ENCODE measurements around the gene DYSF. TPM values are rescaled to one million over a fixed set of nuclear protein-coding genes. Genes with fewer than 3 reads are reported as not detected.

The DYSF gene
- total RNA-seq, 1 experiment from 2014 or later, result 0.24 TPM

DNA sequence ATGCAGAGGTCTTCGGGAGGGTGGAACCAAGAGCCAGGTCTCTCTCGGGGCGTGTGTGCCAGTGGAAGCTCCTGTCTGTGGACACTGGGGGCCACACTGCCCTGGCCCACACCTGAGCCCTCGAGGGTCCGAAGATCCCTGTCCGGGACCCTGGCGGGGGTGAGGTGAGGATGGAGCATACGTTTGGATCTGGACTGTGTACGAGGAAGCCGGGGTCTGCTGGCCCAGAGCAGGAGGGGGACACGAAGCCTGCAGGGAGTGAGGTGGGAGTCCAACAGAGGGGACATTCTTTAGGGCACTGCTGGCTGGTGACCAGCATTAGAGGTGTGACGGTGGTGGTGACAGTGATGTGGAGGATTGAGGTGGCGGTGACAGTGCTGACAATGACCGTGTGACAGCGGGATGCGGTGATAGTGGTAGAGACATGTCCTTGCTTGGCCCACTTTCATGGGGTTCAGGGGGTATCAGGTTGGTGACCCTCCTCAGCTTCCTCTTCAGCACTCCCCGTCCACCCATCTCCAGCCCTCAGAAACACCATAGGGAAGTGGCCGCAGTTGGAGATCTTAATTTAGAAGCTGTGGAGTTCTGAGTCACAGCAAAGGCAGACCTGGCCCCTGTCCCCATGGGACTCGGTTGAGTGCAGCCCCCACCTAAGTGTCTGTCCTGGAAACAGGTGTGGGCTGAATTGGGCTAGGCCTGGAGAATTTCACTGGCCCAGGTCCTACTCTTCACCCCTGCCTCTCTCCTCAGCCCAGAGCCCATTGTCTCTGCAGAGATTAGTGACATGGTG lies 252.0 kb downstream of the DYSF start:
- Histone ChIP-seq H3K4me3 (ENCODE audit: low read depth, low read length, poor library complexity, severe bottlenecking) (no peak overlapping the region), H3K36me3 (ENCODE audit: insufficient read depth, low read length, poor library complexity, severe bottlenecking) (no peaks in the 10 kb centered on the region), H3K4me1 (ENCODE audit: insufficient read depth, low read length, poor library complexity, severe bottlenecking) (no peaks in the 10 kb centered on the region), H3K9me3 (ENCODE audit: low read depth, low read length, poor library complexity, severe bottlenecking) (no peaks in the 10 kb centered on the region), H3K27me3 (replicated peaks; ENCODE audit: insufficient read depth, low read depth, low read length, poor library complexity) (no peaks in the 10 kb centered on the region), H3K27ac (ENCODE audit: low read depth, low read length, poor library complexity, severe bottlenecking) (no peak overlapping the region)
- no TSS peak for BruUV-seq (replicated peaks)
- POLR2A ChIA-PET (ENCODE audit: low non-redundant PET), result no interaction called here
- intact Hi-C loops (cut with micrococcal nuclease; ENCODE audit: unreplicated experiment), result no loop called here
- no peak for DNase-seq (ENCODE audit: low spot score)
- CTCF ChIA-PET, result no interaction called here
- TF ChIP-seq EZH2 (IDR thresholded peaks at IDR 0.05; ENCODE audit: borderline replicate concordance, low read depth, low read length, poor library complexity, severe bottlenecking), result no peak
- TF ChIP-seq, protein P1, sequence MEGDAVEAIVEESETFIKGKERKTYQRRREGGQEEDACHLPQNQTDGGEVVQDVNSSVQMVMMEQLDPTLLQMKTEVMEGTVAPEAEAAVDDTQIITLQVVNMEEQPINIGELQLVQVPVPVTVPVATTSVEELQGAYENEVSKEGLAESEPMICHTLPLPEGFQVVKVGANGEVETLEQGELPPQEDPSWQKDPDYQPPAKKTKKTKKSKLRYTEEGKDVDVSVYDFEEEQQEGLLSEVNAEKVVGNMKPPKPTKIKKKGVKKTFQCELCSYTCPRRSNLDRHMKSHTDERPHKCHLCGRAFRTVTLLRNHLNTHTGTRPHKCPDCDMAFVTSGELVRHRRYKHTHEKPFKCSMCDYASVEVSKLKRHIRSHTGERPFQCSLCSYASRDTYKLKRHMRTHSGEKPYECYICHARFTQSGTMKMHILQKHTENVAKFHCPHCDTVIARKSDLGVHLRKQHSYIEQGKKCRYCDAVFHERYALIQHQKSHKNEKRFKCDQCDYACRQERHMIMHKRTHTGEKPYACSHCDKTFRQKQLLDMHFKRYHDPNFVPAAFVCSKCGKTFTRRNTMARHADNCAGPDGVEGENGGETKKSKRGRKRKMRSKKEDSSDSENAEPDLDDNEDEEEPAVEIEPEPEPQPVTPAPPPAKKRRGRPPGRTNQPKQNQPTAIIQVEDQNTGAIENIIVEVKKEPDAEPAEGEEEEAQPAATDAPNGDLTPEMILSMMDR (conservative IDR thresholded peaks at IDR 0.05; ENCODE audit: low read depth, low read length), result no peak

GRCh38 chr2:71706121-71706520 lies 252.8 kb downstream of the DYSF start:
- no peaks in the 10 kb centered on the region for H3K9me3 ChIP-seq (ENCODE audit: low read depth, low read length, poor library complexity, severe bottlenecking)
- no peak for DNase-seq (ENCODE audit: low spot score)
- H3K27me3 ChIP-seq (replicated peaks; ENCODE audit: insufficient read depth, low read depth, low read length, poor library complexity), result no peaks in the 10 kb centered on the region
- H3K27ac ChIP-seq (ENCODE audit: low read depth, low read length, poor library complexity, severe bottlenecking), result no peak overlapping the region
- no peak for TF ChIP-seq EZH2 (IDR thresholded peaks at IDR 0.05; ENCODE audit: borderline replicate concordance, low read depth, low read length, poor library complexity, severe bottlenecking)
- TF ChIP-seq, protein P1 (conservative IDR thresholded peaks at IDR 0.05; ENCODE audit: low read depth, low read length), result no peak
- no TSS peak for BruUV-seq (replicated peaks)
- intact Hi-C loops (cut with micrococcal nuclease; ENCODE audit: unreplicated experiment), result no loop called here
- H3K36me3 ChIP-seq (ENCODE audit: insufficient read depth, low read length, poor library complexity, severe bottlenecking), result no peaks in the 10 kb centered on the region
- H3K4me1 ChIP-seq (ENCODE audit: insufficient read depth, low read length, poor library complexity, severe bottlenecking), result no peaks in the 10 kb centered on the region
- CTCF ChIA-PET, result no interaction called here
- no peak overlapping the region for H3K4me3 ChIP-seq (ENCODE audit: low read depth, low read length, poor library complexity, severe bottlenecking)
- POLR2A ChIA-PET (ENCODE audit: low non-redundant PET), result no interaction called here

DNA sequence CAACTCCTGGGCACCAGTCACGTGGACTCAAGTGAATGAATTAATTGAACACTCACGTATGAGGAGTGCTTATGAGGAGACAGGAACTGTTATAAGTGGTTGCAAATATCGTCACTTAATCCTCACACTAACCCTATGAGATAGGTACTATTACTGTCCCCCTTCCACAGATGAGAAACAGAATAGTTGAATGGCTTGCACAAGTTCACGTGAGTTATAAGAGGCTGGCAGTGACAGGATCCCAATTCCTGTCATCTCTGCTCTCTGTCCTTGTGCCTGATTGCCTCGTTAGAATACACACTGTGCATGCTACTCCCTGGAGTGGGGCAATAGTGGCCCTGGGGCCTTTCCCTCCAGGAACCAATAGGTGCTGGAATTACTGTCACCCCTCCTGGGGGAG lies 253.5 kb downstream of the DYSF start:
- CTCF ChIA-PET, result no interaction called here
- TF ChIP-seq, protein P1 (conservative IDR thresholded peaks at IDR 0.05; ENCODE audit: low read depth, low read length), result no peak
- no peak for TF ChIP-seq EZH2 (IDR thresholded peaks at IDR 0.05; ENCODE audit: borderline replicate concordance, low read depth, low read length, poor library complexity, severe bottlenecking)
- POLR2A ChIA-PET (ENCODE audit: low non-redundant PET), result no interaction called here
- BruUV-seq (replicated peaks), result no TSS peak
- no peak for DNase-seq (ENCODE audit: low spot score)
- intact Hi-C loops (cut with micrococcal nuclease; ENCODE audit: unreplicated experiment), result no loop called here
- no peaks in the 10 kb centered on the region for H3K27me3 ChIP-seq (replicated peaks; ENCODE audit: insufficient read depth, low read depth, low read length, poor library complexity)
- H3K4me3 ChIP-seq (ENCODE audit: low read depth, low read length, poor library complexity, severe bottlenecking), result no peak overlapping the region
- no peaks in the 10 kb centered on the region for H3K36me3 ChIP-seq (ENCODE audit: insufficient read depth, low read length, poor library complexity, severe bottlenecking)
- no peaks in the 10 kb centered on the region for H3K9me3 ChIP-seq (ENCODE audit: low read depth, low read length, poor library complexity, severe bottlenecking)
- no peaks in the 10 kb centered on the region for H3K4me1 ChIP-seq (ENCODE audit: insufficient read depth, low read length, poor library complexity, severe bottlenecking)
- no peak overlapping the region for H3K27ac ChIP-seq (ENCODE audit: low read depth, low read length, poor library complexity, severe bottlenecking)
